Adrenal gland (tissue), 5 donors: ENCODE measurements around the gene KATNB1.

Source experiments
- CTCF ChIP-seq, 6 experiments: fragments of 450-650 bp in 4 of 6; fragments of 200-600 bp in 2 of 6; sonication (generic) in 1 of 6; IDR thresholded peaks; 1 replicate in 5 of 6; 2 replicates in 1 of 6; pipeline versions ENCODE4 v1.5.1 to v1.8.0; 2016 to 2021; ENCODE audit warnings: antibody characterized with exemption in 6 of 6, mild to moderate bottlenecking in 2 of 6, moderate library complexity in 1 of 6
- POLR2A ChIP-seq, 2 donors: fragments of 450-650 bp; IDR thresholded peaks; one replicate each; pipeline ENCODE4 v1.6.1; 2017; ENCODE audit warnings: antibody characterized with exemption in 2 of 2, mild to moderate bottlenecking in 2 of 2, moderate library complexity in 1 of 2
- donor health status: DM: no; HTN: no; CAD: no.

GRCh38 chr16:57769541-57770145 is 34.1 kb downstream of the KATNB1 start:
- no peak for TF ChIP-seq POLR2A (IDR thresholded peaks at IDR 0.05)
- no peak for TF ChIP-seq CTCF (IDR thresholded peaks at IDR 0.05)
